Amygdala (tissue), 56 donors: ENCODE data around the gene KCTD16.

ENCODE experiments used
- DNase-seq, 56 donors: peaks; one replicate each; lab custom pipeline; 2025; lab: John Stamatoyannopoulos, UW

The KCTD16 gene

DNA sequence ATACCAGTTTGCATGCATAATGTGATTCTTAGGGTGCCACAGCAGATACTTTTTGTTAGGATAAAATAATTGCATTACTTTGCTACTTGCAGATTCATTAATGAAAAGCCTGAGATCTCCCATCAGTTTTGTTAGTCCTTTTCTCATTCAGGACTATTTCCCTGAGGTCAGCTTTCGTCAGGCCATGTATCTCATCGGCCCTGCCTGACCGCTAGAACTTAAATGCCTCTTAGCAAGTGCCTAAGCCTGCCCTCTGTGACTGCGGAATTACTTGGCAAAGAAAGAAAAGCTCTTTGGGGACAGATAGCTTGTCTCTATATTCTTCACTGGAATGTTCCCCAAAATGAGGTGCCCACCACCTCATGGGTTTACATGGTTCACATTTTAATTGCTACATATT, 147.8 kb downstream of the KCTD16 start:
- no peak for DNase-seq

DNA sequence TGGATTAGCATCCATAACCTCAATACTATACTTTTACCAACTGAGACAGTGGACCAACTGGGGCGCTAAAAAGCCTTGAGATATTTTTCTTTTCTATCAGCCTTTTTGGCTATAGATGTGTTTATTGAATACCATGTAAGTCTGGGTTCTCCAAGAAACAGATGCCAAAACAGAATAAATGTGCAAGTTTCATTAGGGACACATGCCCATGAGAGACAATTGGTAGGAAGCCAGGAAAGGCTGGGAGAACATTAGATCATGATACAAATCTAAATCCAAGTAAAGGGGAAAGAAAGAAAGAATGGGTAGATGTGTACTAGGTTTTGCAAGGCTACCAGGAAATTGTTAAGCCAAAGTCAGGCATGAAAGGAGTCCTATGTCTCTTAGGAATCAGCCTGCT, 152.5 kb downstream of the KCTD16 start:
- no peak for DNase-seq

DNA sequence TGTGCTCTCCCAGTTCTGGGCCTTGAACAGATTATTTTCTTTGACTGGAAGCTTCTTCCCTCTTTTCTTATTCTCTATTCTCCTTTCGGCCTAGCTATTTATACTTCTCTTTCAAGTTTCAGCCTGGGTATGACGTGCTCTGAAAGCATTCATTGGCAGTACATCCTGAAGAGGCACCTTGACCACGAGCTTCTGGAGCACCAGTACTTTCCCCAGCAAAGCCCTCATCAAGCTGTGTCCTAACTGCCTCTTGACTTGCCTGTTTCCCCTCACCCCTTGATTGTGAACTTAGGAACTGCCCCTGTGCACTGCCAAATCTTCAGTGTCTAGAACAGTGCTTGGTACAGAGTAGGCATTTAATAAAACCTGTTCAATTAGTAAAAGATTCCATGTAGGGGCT, 154.9 kb downstream of the KCTD16 start:
- no peak for DNase-seq

- no peak for DNase-seq
Measured at GRCh38 chr5:144328494-144328893, 157.8 kb downstream of the KCTD16 start.

- no peak for DNase-seq
Measured at GRCh38 chr5:144328980-144329379, 158.3 kb downstream of the KCTD16 start.

GRCh38 chr5:144329681-144330080, 159.0 kb downstream of the KCTD16 start:
- no peak for DNase-seq

DNA sequence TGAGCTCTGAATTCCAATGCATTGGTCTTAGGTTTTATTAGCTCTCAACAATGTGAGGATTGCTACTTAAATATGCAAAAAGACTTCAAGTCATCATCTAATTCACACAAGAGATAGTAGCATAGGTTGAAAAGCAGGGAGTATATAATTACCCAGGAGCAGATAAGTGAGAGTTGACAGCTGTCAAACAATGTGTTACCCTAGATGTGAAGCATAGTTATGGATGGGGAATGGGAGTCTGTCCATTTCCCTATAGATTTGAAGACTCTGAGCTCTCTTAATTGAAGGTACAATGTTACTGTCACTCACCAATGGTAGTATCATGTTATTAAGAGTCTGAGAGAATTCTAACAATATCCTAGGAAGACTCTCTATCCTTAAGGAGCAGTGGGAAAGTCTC, 160.7 kb downstream of the KCTD16 start:
- no peak for DNase-seq

DNA sequence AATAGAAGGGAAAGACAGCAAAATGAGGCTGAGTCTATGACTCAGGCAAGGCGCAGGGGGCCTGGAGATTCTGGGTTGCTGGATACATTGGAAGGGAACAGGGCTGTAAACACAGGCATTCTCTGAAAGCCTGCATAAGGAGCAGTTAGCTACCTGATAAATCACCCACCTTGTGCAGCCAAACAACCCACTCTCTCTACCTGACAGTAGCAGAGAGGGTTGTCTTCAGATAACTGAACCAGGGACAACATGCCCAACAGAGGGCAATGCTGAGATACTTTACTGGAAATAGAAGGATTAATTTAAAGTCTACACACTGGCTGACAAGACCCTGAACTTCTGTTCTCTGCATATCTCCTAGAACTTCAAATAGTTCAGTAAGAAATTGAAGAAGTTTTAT, 161.6 kb downstream of the KCTD16 start:
- no peak for DNase-seq

GRCh38 chr5:144333336-144333920, 162.8 kb downstream of the KCTD16 start:
- no peak for DNase-seq

DNA sequence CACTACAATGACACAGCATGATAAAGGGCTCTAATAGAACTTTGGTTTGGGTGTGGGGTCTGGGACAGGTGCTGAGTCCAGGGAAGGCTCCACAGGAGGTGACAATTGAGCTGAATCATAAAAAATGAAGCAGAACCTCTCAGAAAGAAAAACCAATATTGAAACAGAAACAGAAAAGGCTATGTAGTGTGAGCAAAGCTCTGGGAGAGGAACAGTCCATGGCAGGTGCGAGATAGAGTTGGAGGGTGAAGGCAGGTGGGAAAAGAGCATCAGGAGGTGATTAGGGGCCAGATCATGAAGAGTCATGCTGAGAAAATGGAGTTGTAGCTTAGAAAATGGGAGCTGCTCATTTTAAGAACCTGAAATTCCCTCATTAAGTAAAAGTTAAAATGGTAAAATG, 164.9 kb downstream of the KCTD16 start:
- no peak for DNase-seq

DNA sequence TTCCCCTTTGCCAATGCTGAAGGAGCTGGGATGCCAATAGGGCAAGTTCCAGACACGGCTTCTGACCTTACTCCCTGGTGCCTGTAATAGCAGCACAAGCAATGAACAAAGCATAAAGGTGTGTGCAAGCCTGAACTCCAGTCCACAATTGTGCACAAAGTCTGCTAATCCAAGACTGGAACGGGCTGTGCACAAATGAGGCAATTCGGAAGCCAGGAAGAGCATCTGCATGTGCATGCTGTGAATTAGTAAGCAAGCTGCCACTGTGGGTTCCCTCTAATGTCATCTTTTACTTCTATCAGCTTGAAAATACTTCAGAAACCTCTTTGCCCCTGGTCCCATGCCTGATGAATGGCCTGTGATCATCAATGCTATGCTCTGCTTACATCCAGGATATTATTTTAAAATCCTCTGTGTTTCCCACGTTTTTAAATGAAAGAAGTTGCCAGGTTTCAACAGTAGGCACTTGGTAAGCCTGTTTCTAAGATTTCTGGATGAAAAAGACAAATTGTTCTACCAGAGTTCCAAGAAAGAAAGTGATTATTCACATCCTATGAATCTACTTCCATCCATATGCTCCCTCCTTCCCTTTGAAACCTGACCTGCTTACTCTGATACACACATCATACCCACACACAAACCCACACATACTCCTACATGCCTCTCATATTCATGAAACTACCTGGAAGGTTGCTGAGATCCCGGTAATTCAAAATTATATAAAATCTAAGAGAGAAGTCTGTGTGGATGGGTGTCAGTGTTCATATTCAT, 165.7 kb downstream of the KCTD16 start:
- peak in 9 of 56 donors; percentile 0 to 30 (median 12) for DNase-seq

GRCh38 chr5:144352330-144352729, 181.7 kb downstream of the KCTD16 start:
- no peak for DNase-seq

DNA sequence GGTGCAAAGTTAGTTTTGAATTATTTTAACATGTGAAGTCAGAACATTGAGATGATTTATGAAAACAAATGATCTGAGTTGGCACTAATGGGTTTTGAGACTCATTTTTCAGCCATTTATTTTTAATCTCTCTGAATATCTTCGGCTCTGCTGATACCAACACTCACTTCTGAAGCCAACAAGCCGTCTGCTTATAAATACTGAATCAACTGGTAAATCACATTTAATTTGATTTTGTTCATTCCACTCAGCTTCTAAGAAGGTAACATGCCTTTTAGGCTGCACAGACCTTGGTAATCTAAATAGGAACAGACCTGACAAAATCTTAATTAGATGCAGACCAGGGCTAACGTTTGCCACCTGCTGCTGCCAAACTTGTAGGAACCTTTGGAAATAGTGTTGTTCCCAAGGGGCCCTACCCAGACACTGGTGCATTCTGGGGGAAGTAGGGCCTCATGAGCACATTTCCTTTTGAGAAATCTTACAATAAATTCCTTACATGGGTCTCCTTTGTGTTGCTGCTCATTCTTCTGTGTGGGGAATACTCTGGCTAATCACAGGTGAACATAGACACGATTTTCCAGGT, 182.2 kb downstream of the KCTD16 start:
- DNase-seq: no peak

DNA sequence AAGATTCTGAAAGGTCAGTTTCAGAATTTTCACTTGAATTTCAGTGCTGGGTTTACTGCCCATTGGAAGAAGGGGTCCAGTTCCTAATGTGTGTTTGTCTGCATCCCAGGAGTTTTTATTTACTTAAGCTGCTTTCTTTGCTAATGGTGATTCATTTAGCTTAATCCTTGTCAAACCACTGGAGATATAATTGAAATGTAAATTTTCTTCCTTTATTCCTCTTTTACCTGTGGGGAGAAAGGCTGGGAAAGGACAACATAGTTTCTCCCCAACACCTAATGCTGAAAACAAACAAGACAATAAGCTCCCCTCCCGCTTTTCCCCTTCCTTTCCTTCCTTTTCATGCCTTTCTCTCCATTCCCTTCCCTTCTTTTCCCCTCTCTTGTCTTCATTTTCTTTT, 185.8 kb downstream of the KCTD16 start:
- no peak for DNase-seq

GRCh38 chr5:144361406-144361805, 190.7 kb downstream of the KCTD16 start:
- no peak for DNase-seq

GRCh38 chr5:144365885-144366284, 195.2 kb downstream of the KCTD16 start:
- no peak for DNase-seq

- no peak for DNase-seq
Measured at GRCh38 chr5:144367991-144368390, 197.3 kb downstream of the KCTD16 start.

DNA sequence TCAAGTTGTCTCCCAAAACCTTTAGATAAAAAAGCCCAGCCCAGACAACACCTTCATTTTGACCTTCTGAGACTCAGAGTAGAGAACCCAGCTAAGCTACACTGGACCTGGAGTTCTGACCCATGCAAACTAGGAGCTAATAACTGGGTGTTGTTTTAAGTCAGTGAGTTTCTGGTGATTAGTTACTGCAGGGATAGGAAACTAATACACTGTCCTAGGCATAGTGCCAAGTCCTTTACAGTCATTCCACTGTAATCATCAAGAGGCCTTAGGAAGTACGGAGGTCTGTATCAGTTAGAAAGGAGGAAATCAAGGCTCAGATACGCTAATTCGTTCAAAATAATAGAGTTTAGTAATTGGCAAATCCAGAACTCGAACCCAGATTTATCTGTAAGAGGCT, 197.9 kb downstream of the KCTD16 start:
- DNase-seq: no peak

DNA sequence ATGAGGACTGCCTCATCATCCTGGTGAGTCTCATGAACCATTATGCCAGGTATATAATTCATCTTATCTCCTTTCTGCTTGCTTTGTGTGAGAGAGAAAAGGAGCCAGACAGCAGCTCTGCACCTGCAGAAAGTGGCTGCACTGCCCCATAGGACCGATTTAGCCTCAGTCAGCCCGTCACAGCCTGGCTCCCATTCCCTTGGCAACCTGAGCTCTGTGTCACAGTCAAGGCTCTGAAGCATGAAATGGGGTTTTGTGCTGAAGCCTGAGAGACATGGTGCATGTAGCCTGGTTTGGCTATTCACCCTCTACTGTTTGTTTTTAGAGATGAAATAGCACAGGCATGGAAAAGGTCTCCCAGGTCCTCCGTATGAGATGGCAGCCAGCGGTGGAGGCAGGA, 198.3 kb downstream of the KCTD16 start:
- DNase-seq: peak in 3 of 56 donors; percentile 1 to 6 (median 2)

- DNase-seq: no peak
Measured at GRCh38 chr5:144370273-144370672, 199.6 kb downstream of the KCTD16 start.

DNA sequence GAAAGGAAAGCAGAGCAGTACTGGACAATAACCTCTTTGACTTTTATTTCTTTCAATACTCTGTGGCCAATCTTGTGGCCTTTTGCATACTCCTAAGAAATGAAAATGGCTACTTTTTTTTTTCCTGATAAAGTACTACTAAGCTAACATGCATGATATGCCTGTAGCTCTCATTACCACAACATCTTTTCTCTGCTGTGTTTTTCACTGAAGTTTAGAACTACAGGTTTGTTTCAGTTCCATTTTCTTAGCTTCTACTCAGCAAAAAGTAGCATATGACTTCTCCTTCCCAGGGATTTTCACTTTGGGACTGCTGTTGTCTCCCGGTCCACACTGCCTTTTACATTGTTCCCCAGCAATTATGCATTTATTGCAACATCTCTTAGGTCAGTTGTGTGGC, 204.0 kb downstream of the KCTD16 start:
- no peak for DNase-seq

DNA sequence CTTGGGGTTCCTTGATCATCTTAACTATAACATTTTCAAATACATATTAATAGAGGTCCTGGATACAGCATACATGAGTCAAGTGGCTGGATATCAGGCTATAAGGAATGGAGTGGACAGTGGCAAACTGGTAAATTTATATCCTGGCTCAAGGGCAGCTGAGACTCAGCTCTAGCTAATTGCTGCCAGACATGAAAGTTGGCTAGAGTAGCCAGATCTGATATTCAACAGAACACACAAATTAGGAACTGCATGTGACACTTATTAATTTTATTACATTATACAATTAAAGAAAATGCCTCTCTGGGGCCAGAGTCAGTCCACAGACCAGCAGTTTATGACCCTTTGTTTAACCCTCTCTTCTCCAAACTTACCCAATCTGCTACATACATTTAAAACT, 206.5 kb downstream of the KCTD16 start:
- DNase-seq: no peak
